H1 (cell line): ENCODE data around the gene RIN3. TPM values are rescaled to one million over a fixed set of nuclear protein-coding genes. Genes with fewer than 3 reads are reported as not detected.

ENCODE experiments used
- CHD2 ChIP-seq: IDR thresholded peaks from 2 replicates; pipeline ENCODE4 v1.6.1; 2012; ENCODE audit warnings: low read length, improper control_type of control experiment
- CHD7 ChIP-seq: fragments of 300-600 bp; sonication (generic); IDR thresholded peaks from 2 replicates; pipeline ENCODE4 v1.7.1; 2012; ENCODE audit warnings: low read length, moderate library complexity, mild to moderate bottlenecking, inconsistent platforms; ENCODE audit not compliant: insufficient replicate concordance
- RAD21 ChIP-seq, 2 experiments: IDR thresholded peaks in 1 of 2; conservative IDR thresholded peaks in 1 of 2; 2 replicates each; pipeline ENCODE4 v1.6.1; 2011; ENCODE audit warnings: low read depth in 2 of 2, low read length in 2 of 2, improper control_type of control experiment in 1 of 2, inconsistent platforms in 1 of 2, mild to moderate bottlenecking in 1 of 2, moderate library complexity in 1 of 2
- USF2 ChIP-seq: IDR thresholded peaks from 2 replicates; pipeline ENCODE4 v1.6.1; 2011; ENCODE audit warnings: low read length, improper control_type of control experiment
- polyA plus RNA-seq, 7 experiments: library from polyadenylated mRNA; depleted of rRNA in 3 of 7; stranded (reverse) in 5 of 7; unstranded in 2 of 7; fragments of >200 nt in 5 of 7; fragments of 200-250 nt in 2 of 7; gene quantifications; 1 replicate in 5 of 7; 2 replicates in 1 of 7; 4 replicates in 1 of 7; pipeline versions ENCODE4 v1.2.1 to v1.2.3, GENCODE V29; 2011 to 2013; ENCODE audit warnings: missing spikeins in 2 of 7, mixed read lengths in 2 of 7
- total RNA-seq: library from RNA; stranded (reverse); fragmentation: NEBNext Ultra II Directional; extraction: Animal tissue kit (Norgen Biotek cat#: 25700); gene quantifications from 2 replicates; pipeline ENCODE4 v1.2.1, GENCODE V29; 2021

The RIN3 gene
- total and polyA plus RNA-seq, 2 of the 8 experiments (the other 6 are each of a cell fraction or from before 2014, with no cell fraction given) = 0.59 to 1.5 TPM

GRCh38 chr14:92560106-92560865 is 46.7 kb downstream of the RIN3 start (continued):
- TF ChIP-seq USF2 = no peak
- no peak for TF ChIP-seq CHD2
- no peak for TF ChIP-seq RAD21 (IDR thresholded peaks at IDR 0.05 in 1 of 2, conservative IDR thresholded peaks at IDR 0.05 in 1 of 2; ENCODE audit: low read depth in 2 of 2, low read length in 2 of 2)
- TF ChIP-seq CHD7 = no peak
- TF ChIP-seq, all 59 proteins: peak for 0
